Activated CD4-positive, alpha-beta T cell treated with anti-CD3 and anti-CD28 coated beads, Interleukin-2, amount 10 ng/mL, durations not matched to agents 24 days and 14 days (primary cell): ENCODE measurements around the gene KRT33B. TPM values are rescaled to one million over a fixed set of nuclear protein-coding genes. Genes with fewer than 3 reads are reported as not detected.
"Not testable (repeated sequence)": the region's sequence is repeated elsewhere in the genome, so short reads cannot be mapped to it uniquely, and the experiment has no call there.

Source experiments
- DNase-seq: peaks from one replicate; pipeline ENCODE4 v3.0.0; 2022
- H3K27ac Mint-ChIP-seq: one replicate; pipeline ENCODE4 v1.8.0; 2022; ENCODE audit warnings: mild to moderate bottlenecking, mixed read lengths
- H3K27me3 Mint-ChIP-seq: one replicate; pipeline ENCODE4 v1.8.0; 2022; ENCODE audit warnings: mixed read lengths
- H3K36me3 Mint-ChIP-seq: one replicate; pipeline ENCODE4 v1.8.0; 2022; ENCODE audit warnings: low read depth, mild to moderate bottlenecking, mixed read lengths
- H3K4me1 Mint-ChIP-seq: one replicate; pipeline ENCODE4 v1.8.0; 2021; ENCODE audit warnings: mixed read lengths
- H3K4me3 Mint-ChIP-seq: one replicate; pipeline ENCODE4 v1.8.0; 2022; ENCODE audit warnings: mild to moderate bottlenecking, moderate library complexity, mixed read lengths
- H3K9me3 Mint-ChIP-seq: one replicate; pipeline ENCODE4 v1.8.0; 2021; ENCODE audit warnings: mixed read lengths
- intact Hi-C: fragments of 100-400 bp; cut with micrococcal nuclease; formaldehyde crosslinking; loops from one replicate; pipeline ENCODE4 v1.15.1; 2023
- total RNA-seq: library from RNA; stranded (reverse); gene quantifications from 2 replicates; pipeline ENCODE4 v1.2.3, GENCODE V29; 2022

The KRT33B gene
- total RNA-seq, 1 donor from 2014 or later, result not detected

GRCh38 chr17:41383690-41384089 is 14.1 kb upstream of the KRT33B start:
- peaks cover 2% of the 10 kb centered on the region for H3K36me3 Mint-ChIP-seq
- no peak for DNase-seq
- H3K4me1 Mint-ChIP-seq, result no peaks in the 10 kb centered on the region
- no peak overlapping the region for H3K4me3 Mint-ChIP-seq
- intact Hi-C loops, result no loop called here
- no peak overlapping the region for H3K27ac Mint-ChIP-seq
- H3K27me3 Mint-ChIP-seq, result peaks cover 13% of the 10 kb centered on the region
- H3K9me3 Mint-ChIP-seq, result peaks cover 20% of the 10 kb centered on the region

GRCh38 chr17:41382394-41382793 is 12.8 kb upstream of the KRT33B start:
- peaks cover 9% of the 10 kb centered on the region for H3K9me3 Mint-ChIP-seq
- no peak overlapping the region for H3K4me3 Mint-ChIP-seq
- H3K27me3 Mint-ChIP-seq, result peaks cover 7% of the 10 kb centered on the region

GRCh38 chr17:41381943-41382342 is 12.3 kb upstream of the KRT33B start, which contains the start of gene KRT34:
Gene KRT34, minus strand, starts transcription at chr17:41382306. Its CDS starts 60 bp downstream, at chr17:41382246.
- H3K4me1 Mint-ChIP-seq, DNase-seq, H3K9me3 Mint-ChIP-seq, H3K27me3 Mint-ChIP-seq, H3K36me3 Mint-ChIP-seq, intact Hi-C loops, H3K27ac Mint-ChIP-seq, H3K4me3 Mint-ChIP-seq: not testable (repeated sequence)

More at GRCh38 chr17:41382394-41382793, 12.8 kb upstream of the KRT33B start:
- intact Hi-C loops, result no loop called here
- Mint-ChIP-seq H3K4me1 (no peaks in the 10 kb centered on the region), H3K36me3 (peaks cover 2% of the 10 kb centered on the region), H3K27ac (no peak overlapping the region)
- DNase-seq, result no peak

GRCh38 chr17:41380091-41380490 is 10.5 kb upstream of the KRT33B start:
- H3K4me3 Mint-ChIP-seq, DNase-seq, H3K27ac Mint-ChIP-seq, H3K27me3 Mint-ChIP-seq, intact Hi-C loops, H3K4me1 Mint-ChIP-seq, H3K36me3 Mint-ChIP-seq, H3K9me3 Mint-ChIP-seq: not testable (repeated sequence)

- Mint-ChIP-seq H3K9me3 (peaks cover 5% of the 10 kb centered on the region), H3K27ac (no peak overlapping the region), H3K36me3 (no peaks in the 10 kb centered on the region), H3K4me1 (no peaks in the 10 kb centered on the region), H3K4me3 (no peak overlapping the region), H3K27me3 (peaks cover 5% of the 10 kb centered on the region)
- intact Hi-C loops, result no loop called here
- no peak for DNase-seq
These were observed 7.9 kb upstream of the KRT33B start for GRCh38 chr17:41377546-41377945.

GRCh38 chr17:41369023-41369422 is 590 bp downstream of the KRT33B start:
- H3K4me1 Mint-ChIP-seq, result peaks cover 5% of the 10 kb centered on the region
- no peak overlapping the region for H3K4me3 Mint-ChIP-seq
- no peak for DNase-seq
- H3K36me3 Mint-ChIP-seq, result no peaks in the 10 kb centered on the region
- H3K27ac Mint-ChIP-seq, result no peak overlapping the region
- H3K27me3 Mint-ChIP-seq, result peaks cover 10% of the 10 kb centered on the region
- intact Hi-C loops, result no loop called here
- no peaks in the 10 kb centered on the region for H3K9me3 Mint-ChIP-seq

GRCh38 chr17:41367426-41368075 is 2.1 kb downstream of the KRT33B start:
- Mint-ChIP-seq H3K4me3 (no peak overlapping the region), H3K27ac (no peak overlapping the region), H3K9me3 (no peaks in the 10 kb centered on the region), H3K36me3 (no peaks in the 10 kb centered on the region), H3K27me3 (peaks cover 8% of the 10 kb centered on the region), H3K4me1 (peaks cover 5% of the 10 kb centered on the region)
- intact Hi-C loops, result no loop called here
- DNase-seq, result no peak

GRCh38 chr17:41366070-41366469 is 3.5 kb downstream of the KRT33B start:
- H3K4me3 Mint-ChIP-seq, result no peak overlapping the region
- peaks cover 5% of the 10 kb centered on the region for H3K4me1 Mint-ChIP-seq
- peaks cover 8% of the 10 kb centered on the region for H3K27me3 Mint-ChIP-seq
- H3K36me3 Mint-ChIP-seq, result no peaks in the 10 kb centered on the region
- H3K27ac Mint-ChIP-seq, result no peak overlapping the region
- DNase-seq, result no peak
- intact Hi-C loops, result no loop called here
- no peaks in the 10 kb centered on the region for H3K9me3 Mint-ChIP-seq

GRCh38 chr17:41363881-41364280 is 5.7 kb downstream of the KRT33B start:
- H3K27me3 Mint-ChIP-seq, result peaks cover 12% of the 10 kb centered on the region
- H3K4me1 Mint-ChIP-seq, result peaks cover 3% of the 10 kb centered on the region
- no peak for DNase-seq
- no peaks in the 10 kb centered on the region for H3K9me3 Mint-ChIP-seq
- intact Hi-C loops, result no loop called here
- H3K4me3 Mint-ChIP-seq, result no peak overlapping the region
- H3K36me3 Mint-ChIP-seq, result no peaks in the 10 kb centered on the region
- no peak overlapping the region for H3K27ac Mint-ChIP-seq

- intact Hi-C loops, result no loop called here
- Mint-ChIP-seq H3K4me3 (no peak overlapping the region), H3K36me3 (no peaks in the 10 kb centered on the region), H3K9me3 (no peaks in the 10 kb centered on the region), H3K4me1 (peaks cover 3% of the 10 kb centered on the region), H3K27me3 (peaks cover 18% of the 10 kb centered on the region), H3K27ac (no peak overlapping the region)
- DNase-seq, result no peak
These were observed 9.2 kb downstream of the KRT33B start for GRCh38 chr17:41360296-41360995.

- no peak overlapping the region for H3K27ac Mint-ChIP-seq
- intact Hi-C loops, result no loop called here
- H3K27me3 Mint-ChIP-seq, result peaks cover 35% of the 10 kb centered on the region
- H3K36me3 Mint-ChIP-seq, result no peaks in the 10 kb centered on the region
- peaks cover 2% of the 10 kb centered on the region for H3K4me1 Mint-ChIP-seq
- H3K4me3 Mint-ChIP-seq, result no peak overlapping the region
- H3K9me3 Mint-ChIP-seq, result peaks cover 4% of the 10 kb centered on the region
- no peak for DNase-seq
These were observed 15.1 kb downstream of the KRT33B start for GRCh38 chr17:41354536-41354935.

GRCh38 chr17:41352597-41353366 is 16.8 kb downstream of the KRT33B start:
- intact Hi-C loops, result no loop called here
- no peak for DNase-seq
- Mint-ChIP-seq H3K27me3 (peaks cover 34% of the 10 kb centered on the region), H3K36me3 (no peaks in the 10 kb centered on the region), H3K4me1 (peaks cover 2% of the 10 kb centered on the region), H3K27ac (no peak overlapping the region), H3K9me3 (peaks cover 4% of the 10 kb centered on the region), H3K4me3 (no peak overlapping the region)

GRCh38 chr17:41351177-41351576 is 18.4 kb downstream of the KRT33B start:
- intact Hi-C loops, result no loop called here
- Mint-ChIP-seq H3K36me3 (no peaks in the 10 kb centered on the region), H3K9me3 (peaks cover 4% of the 10 kb centered on the region), H3K27me3 (peaks cover 31% of the 10 kb centered on the region), H3K4me1 (peaks cover 2% of the 10 kb centered on the region), H3K27ac (no peak overlapping the region), H3K4me3 (no peak overlapping the region)
- no peak for DNase-seq

GRCh38 chr17:41350381-41350878 is 19.2 kb downstream of the KRT33B start, which contains the start of gene KRT33A:
Gene KRT33A, minus strand, starts transcription at chr17:41350828. Its CDS starts 61 bp downstream, at chr17:41350767.
- H3K4me1 Mint-ChIP-seq, H3K36me3 Mint-ChIP-seq, intact Hi-C loops, H3K4me3 Mint-ChIP-seq, H3K27ac Mint-ChIP-seq, H3K9me3 Mint-ChIP-seq, DNase-seq: not testable (repeated sequence)
- peaks cover 27% of the 10 kb centered on the region for H3K27me3 Mint-ChIP-seq
